ENCODE results near the gene NEXN.

GRCh38 chr1:77929806-77930205 lies 41.4 kb downstream of the NEXN start:
- TF ChIP-seq, protein P1, sequence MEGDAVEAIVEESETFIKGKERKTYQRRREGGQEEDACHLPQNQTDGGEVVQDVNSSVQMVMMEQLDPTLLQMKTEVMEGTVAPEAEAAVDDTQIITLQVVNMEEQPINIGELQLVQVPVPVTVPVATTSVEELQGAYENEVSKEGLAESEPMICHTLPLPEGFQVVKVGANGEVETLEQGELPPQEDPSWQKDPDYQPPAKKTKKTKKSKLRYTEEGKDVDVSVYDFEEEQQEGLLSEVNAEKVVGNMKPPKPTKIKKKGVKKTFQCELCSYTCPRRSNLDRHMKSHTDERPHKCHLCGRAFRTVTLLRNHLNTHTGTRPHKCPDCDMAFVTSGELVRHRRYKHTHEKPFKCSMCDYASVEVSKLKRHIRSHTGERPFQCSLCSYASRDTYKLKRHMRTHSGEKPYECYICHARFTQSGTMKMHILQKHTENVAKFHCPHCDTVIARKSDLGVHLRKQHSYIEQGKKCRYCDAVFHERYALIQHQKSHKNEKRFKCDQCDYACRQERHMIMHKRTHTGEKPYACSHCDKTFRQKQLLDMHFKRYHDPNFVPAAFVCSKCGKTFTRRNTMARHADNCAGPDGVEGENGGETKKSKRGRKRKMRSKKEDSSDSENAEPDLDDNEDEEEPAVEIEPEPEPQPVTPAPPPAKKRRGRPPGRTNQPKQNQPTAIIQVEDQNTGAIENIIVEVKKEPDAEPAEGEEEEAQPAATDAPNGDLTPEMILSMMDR (IDR thresholded peaks at IDR 0.05; ENCODE audit: low read depth, low read length), result no peak
- TF ChIP-seq EZH2phosphoT487 (IDR thresholded peaks at IDR 0.05; ENCODE audit: low read depth), result no peak
